DND-41 (cell line): ENCODE data around the gene GYG1.

Experiments used
- CTCF ChIP-seq: IDR thresholded peaks from 2 replicates; pipeline ENCODE4 v1.5.1; 2012; ENCODE audit warnings: borderline replicate concordance, low read length, moderate library complexity, mild to moderate bottlenecking; ENCODE audit not compliant: poor library complexity, severe bottlenecking; ENCODE audit errors: extremely low read depth
- EZH2 ChIP-seq: IDR thresholded peaks from 3 replicates; pipeline ENCODE4 v1.6.1; 2012; ENCODE audit warnings: borderline replicate concordance, low read depth, mild to moderate bottlenecking, moderate library complexity, low read length, inconsistent platforms; ENCODE audit not compliant: severe bottlenecking

GRCh38 chr3:149020839-149021252 is 29.5 kb downstream of the GYG1 start:
- no peak for TF ChIP-seq CTCF
- TF ChIP-seq EZH2 = no peak
